Pancreas (tissue), 10 donors: ENCODE measurements around the gene TTC9C. TPM values are rescaled to one million over a fixed set of nuclear protein-coding genes. Genes with fewer than 3 reads are reported as not detected.

ENCODE experiments used
- ATAC-seq, 4 donors: fragments of 200-7000 bp; cut with Tn5 transposase; one replicate each; pipeline versions ENCODE4 v1.8.0 to v1.9.1; 2020; ENCODE audit warnings: mild to moderate bottlenecking in 4 of 4, moderate library complexity in 4 of 4
- DNase-seq, 6 donors: peaks; one replicate each; pipeline ENCODE4 v3.0.0-alpha.2; 2020
- FAIRE-seq: peaks from 2 replicates; lab custom pipeline; 2012; peaks lifted over from hg19 to GRCh38; lab: Jason Lieb, UNC
- H3K27ac ChIP-seq, 4 donors: fragments of 200-600 bp; sonication (generic); 1 replicate in 3 of 4; 2 replicates in 1 of 4; pipeline versions ENCODE4 v1.5.0 to v1.8.0; 2020
- H3K27me3 ChIP-seq, 4 donors: fragments of 200-600 bp; one replicate each; pipeline ENCODE4 v1.8.0; 2021
- H3K36me3 ChIP-seq, 3 donors: fragments of 200-600 bp; sonication (generic) in 1 of 3; one replicate each; pipeline versions ENCODE4 v1.5.0 to v1.8.0; 2020 to 2021
- H3K4me1 ChIP-seq, 3 donors: fragments of 200-600 bp; one replicate each; pipeline ENCODE4 v1.8.0; 2021
- H3K4me3 ChIP-seq, 4 donors: fragments of 200-600 bp; sonication (generic) in 2 of 4; one replicate each; pipeline versions ENCODE4 v1.5.0 to v1.8.0; 2020 to 2021
- H3K9me3 ChIP-seq, 4 donors: fragments of 200-600 bp; one replicate each; pipeline ENCODE4 v1.8.0; 2021
- WGBS, 2 donors: extraction: QIAGEN DNeasy Blood & Tissue Kit; methylation state at CpG; one replicate each; pipeline ENCODE4 v1.1.7; 2013; 5-methylcytosine and 5-hydroxymethylcytosine counted together
- intact Hi-C, 3 donors: fragments of 100-400 bp; cut with DNase I; formaldehyde crosslinking; loops; one replicate each; pipeline versions ENCODE4 v1.11.1 to v1.14.2; 2022
- polyA plus RNA-seq, 2 donors: library from polyadenylated mRNA; stranded (reverse); fragments of 200-250 nt; gene quantifications; one replicate each; pipeline ENCODE4 v1.2.3, GENCODE V29; 2013
- total RNA-seq, 6 donors: library from RNA; stranded (reverse); fragmentation: NEBNext Ultra II Directional in 4 of 6; extraction: Animal tissue kit (Norgen Biotek cat#: 25700) in 4 of 6; gene quantifications; one replicate each; pipeline versions ENCODE4 v1.2.1 to v1.2.4, GENCODE V29; 2021 to 2023
- TF ChIP-seq, protein P1 (sequence below), 4 donors: fragments of 200-600 bp; sonication (generic) in 3 of 4; IDR thresholded peaks; one replicate each; pipeline versions ENCODE4 v1.5.0 to v1.8.0; 2021; ENCODE audit warnings: antibody characterized with exemption in 4 of 4
- donor health status: healthy with polysubstance abuse.
- donor health status: DM: no; HTN: no; CAD: no; lungs with moderate emphysema.
- donor health status: DM: no; HTN: no; CAD: no.
- donor health status: control.
- donor health status: control.
- donor health status: Bipolar disorder and iron deficiency.
- donor health status: DM: yes; HTN: yes; CAD: no.
- donor health status: DM: no; HTN: no; CAD: no.
- donor health status: DM: no; HTN: no; CAD: no.
- donor health status: DM: yes; HTN: yes; CAD: no.

TTC9C gene
- total and polyA plus RNA-seq, 8 donors = 7.6 to 20.3 (median 11.7) TPM

DNA sequence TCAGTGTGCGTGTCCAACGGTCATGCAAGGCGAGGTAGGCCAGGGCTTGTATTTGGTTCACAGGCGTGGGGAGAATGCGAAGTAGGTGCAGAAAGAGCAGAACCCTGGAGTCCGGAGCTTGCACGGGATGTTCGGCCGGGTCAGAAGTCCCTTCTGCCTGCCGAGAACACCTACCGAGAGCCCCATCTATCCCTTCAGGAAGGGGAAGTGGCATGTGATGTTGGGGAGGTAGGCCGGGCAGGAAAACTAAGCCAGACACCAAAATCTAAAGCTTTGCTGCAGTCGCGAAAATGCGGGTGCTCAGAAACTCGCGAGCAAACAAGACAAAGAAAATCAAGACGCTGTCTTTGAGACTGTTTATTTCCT, 42.5 kb downstream of the TTC9C start:
- FAIRE-seq (no peak), ATAC-seq (peak in 3 of 4 donors; percentile 2 to 10 (median 3))

DNA sequence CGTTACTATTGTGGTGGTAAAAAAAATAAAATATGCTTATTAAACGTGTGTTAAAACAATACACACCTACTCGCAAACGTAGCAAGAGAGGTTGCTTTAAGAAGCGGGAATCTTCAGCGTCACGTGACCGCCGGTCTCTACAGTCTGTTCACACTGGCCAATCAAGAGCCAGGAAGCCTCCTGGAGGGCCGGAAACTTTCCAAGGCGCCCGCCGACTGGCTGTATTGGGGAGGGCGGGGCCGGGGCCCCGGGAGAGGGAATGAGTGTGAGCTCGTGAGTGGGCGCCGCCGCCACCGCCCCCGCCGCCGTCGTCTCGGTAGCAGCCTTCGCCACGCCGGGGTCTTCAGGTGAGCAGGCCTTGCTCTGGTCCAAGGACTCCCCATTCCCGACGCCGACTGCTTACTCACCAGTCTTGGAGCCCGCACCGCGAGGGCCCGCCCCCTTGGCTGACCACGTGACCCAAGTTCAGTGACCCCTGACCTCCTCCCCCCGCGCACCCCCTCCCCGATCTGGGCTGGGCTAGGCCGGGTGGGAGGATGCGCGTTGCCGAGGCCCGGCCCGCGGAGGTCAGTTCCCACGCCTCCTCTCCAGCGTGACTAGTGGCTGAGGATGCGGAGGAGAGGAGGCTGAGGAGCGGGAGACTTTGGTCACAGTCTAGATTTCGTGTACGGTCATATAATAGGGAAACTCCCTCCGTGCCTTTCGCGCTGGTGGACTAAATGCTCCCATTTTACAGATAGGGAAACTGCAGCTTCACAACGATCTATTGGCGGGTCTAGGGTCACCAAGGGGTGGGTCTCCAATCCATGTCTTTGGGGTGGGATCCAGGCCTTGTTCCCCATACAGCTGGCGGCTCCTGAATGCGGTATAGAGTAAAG, 43.1 kb downstream of the TTC9C start, which contains the start of gene TAF6L:
TAF6L (plus strand) TSS at position 253 of the 878 bp plus-strand sequence. CDS start 4,388 bp downstream, outside the sequence.
- no peak for FAIRE-seq
- H3K4me1 ChIP-seq = peaks cover 6 to 9% (median 7%) of the 10 kb centered on the region in 3 donors

More for the DNA sequence above, 42.5 kb downstream of the TTC9C start:
- H3K4me1 ChIP-seq = peaks cover 6 to 9% (median 7%) of the 10 kb centered on the region in 3 donors
- TF ChIP-seq, protein P1, sequence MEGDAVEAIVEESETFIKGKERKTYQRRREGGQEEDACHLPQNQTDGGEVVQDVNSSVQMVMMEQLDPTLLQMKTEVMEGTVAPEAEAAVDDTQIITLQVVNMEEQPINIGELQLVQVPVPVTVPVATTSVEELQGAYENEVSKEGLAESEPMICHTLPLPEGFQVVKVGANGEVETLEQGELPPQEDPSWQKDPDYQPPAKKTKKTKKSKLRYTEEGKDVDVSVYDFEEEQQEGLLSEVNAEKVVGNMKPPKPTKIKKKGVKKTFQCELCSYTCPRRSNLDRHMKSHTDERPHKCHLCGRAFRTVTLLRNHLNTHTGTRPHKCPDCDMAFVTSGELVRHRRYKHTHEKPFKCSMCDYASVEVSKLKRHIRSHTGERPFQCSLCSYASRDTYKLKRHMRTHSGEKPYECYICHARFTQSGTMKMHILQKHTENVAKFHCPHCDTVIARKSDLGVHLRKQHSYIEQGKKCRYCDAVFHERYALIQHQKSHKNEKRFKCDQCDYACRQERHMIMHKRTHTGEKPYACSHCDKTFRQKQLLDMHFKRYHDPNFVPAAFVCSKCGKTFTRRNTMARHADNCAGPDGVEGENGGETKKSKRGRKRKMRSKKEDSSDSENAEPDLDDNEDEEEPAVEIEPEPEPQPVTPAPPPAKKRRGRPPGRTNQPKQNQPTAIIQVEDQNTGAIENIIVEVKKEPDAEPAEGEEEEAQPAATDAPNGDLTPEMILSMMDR (IDR thresholded peaks at IDR 0.05) = no peak
- WGBS, 2 donors = 1 to 2% methylated on average over 18 of the region's 18 CpGs
- peak overlapping the region; percentile 94 to 97 (median 97) for H3K27ac ChIP-seq
- H3K36me3 ChIP-seq = peaks cover 0 to 9% (median 4%) of the 10 kb centered on the region in 3 donors
- DNase-seq = peak in 1 of 6 donors; percentile 32
- H3K27me3 ChIP-seq = no peaks in the 10 kb centered on the region
- intact Hi-C loops = no loop called here
- peak overlapping the region; percentile 10 to 66 (median 60) for H3K4me3 ChIP-seq
- H3K9me3 ChIP-seq = no peaks in the 10 kb centered on the region

GRCh38 chr11:62774407-62774806, 46.1 kb downstream of the TTC9C start:
- TF ChIP-seq, protein P1 (IDR thresholded peaks at IDR 0.05) = no peak
- Histone ChIP-seq H3K4me1 (peaks cover 6 to 9% (median 7%) of the 10 kb centered on the region in 3 donors), H3K27ac (no peak overlapping the region), H3K9me3 (no peaks in the 10 kb centered on the region), H3K27me3 (no peaks in the 10 kb centered on the region), H3K36me3 (peaks cover 0 to 15% (median 12%) of the 10 kb centered on the region in 3 donors), H3K4me3 (no peak overlapping the region)
- no peak for FAIRE-seq
- no peak for DNase-seq
- ATAC-seq = no peak
- intact Hi-C loops = no loop called here
- WGBS, 2 donors = 79 to 84% methylated on average over 6 of the region's 6 CpGs

More for the DNA sequence above, 43.1 kb downstream of the TTC9C start, which contains the start of gene TAF6L:
- no peaks in the 10 kb centered on the region for H3K9me3 ChIP-seq
- peak within 1 kb of the TSS; percentile 94 to 97 (median 97) for H3K27ac ChIP-seq
- ATAC-seq = peak; percentile 90 to 96 (median 92)
- H3K36me3 ChIP-seq = peaks cover 0 to 10% (median 8%) of the 10 kb centered on the region in 3 donors
- H3K27me3 ChIP-seq = no peaks in the 10 kb centered on the region
- TF ChIP-seq, protein P1 (IDR thresholded peaks at IDR 0.05) = no peak
- 2% methylated on average over 42 to 60 of the region's 60 CpGs for WGBS, 2 donors
- H3K4me3 ChIP-seq = peak within 1 kb of the TSS; percentile 57 to 66 (median 62)
- DNase-seq = peak; percentile 95 to 99 (median 98)
- intact Hi-C loops = no loop called here

- Histone ChIP-seq H3K27ac (no peak overlapping the region), H3K36me3 (peaks cover 0 to 15% (median 12%) of the 10 kb centered on the region in 3 donors), H3K4me3 (no peak overlapping the region), H3K4me1 (peaks cover 0 to 6% (median under 1%) of the 10 kb centered on the region in 3 donors), H3K27me3 (no peaks in the 10 kb centered on the region), H3K9me3 (no peaks in the 10 kb centered on the region)
- TF ChIP-seq, protein P1 (IDR thresholded peaks at IDR 0.05) = no peak
- ATAC-seq (no peak), DNase-seq (no peak), FAIRE-seq (no peak)
- 91 to 96% methylated on average over 17 of the region's 17 CpGs for WGBS, 2 donors
- intact Hi-C loops = no loop called here
Measured at GRCh38 chr11:62775646-62776045, 47.4 kb downstream of the TTC9C start.
